GM12878 (cell line): ENCODE results near the gene SLC18A3. TPM values are rescaled to one million over a fixed set of nuclear protein-coding genes. Genes with fewer than 3 reads are reported as not detected.

Source experiments
- ATAC-seq: fragments of 200-7000 bp; cut with Tn5 transposase; 3 replicates; pipeline ENCODE4 v1.9.1; 2020; ENCODE audit warnings: mild to moderate bottlenecking, moderate library complexity
- BruUV-seq: library from RNA; stranded (reverse); fragments of 400-500 nt; replicated peaks from 2 replicates; lab custom pipeline; 2021; lab: Mats Ljungman, UMichigan
- CTCF ChIA-PET: fragments of 300-600 bp; sonication (Branson Sonifier 250); formaldehyde crosslinking; extraction: SDS; loops from one replicate; lab custom pipeline; 2021; ENCODE audit warnings: inconsistent platforms; lab: Yijun Ruan, JAX
- POLR2A ChIA-PET: fragments of 350-600 bp; formaldehyde crosslinking; extraction: SDS; loops from one replicate; lab custom pipeline; 2021; ENCODE audit warnings: inconsistent platforms; lab: Charles Lee
- RAD21 ChIA-PET: fragments of 300-600 bp; sonication (Branson Sonifier 250); formaldehyde crosslinking; loops from one replicate; lab custom pipeline; 2023; ENCODE audit warnings: antibody characterized with exemption; ENCODE audit not compliant: unreplicated experiment; lab: Charles Lee
- SMC1A ChIA-PET: fragments of 300-600 bp; sonication (Branson Sonifier 250); formaldehyde crosslinking; loops from one replicate; lab custom pipeline; 2023; ENCODE audit not compliant: unreplicated experiment, uncharacterized antibody; lab: Charles Lee
- DNase-seq: peaks from one replicate; pipeline ENCODE4 v3.0.0-alpha.2; 2011; ENCODE audit warnings: low read depth, low spot score
- FAIRE-seq: peaks from 3 replicates; lab custom pipeline; 2011; peaks lifted over from hg19 to GRCh38; lab: Jason Lieb, UNC
- H2AFZ ChIP-seq: 2 replicates; pipeline ENCODE4 v1.6.0; 2011; ENCODE audit warnings: low read depth, low read length, control low read depth; ENCODE audit not compliant: control insufficient read depth
- H3K27ac ChIP-seq: 2 replicates; pipeline ENCODE4 v1.5.1; 2011; ENCODE audit warnings: control low read depth; ENCODE audit not compliant: control insufficient read depth, insufficient read depth
- H3K27me3 ChIP-seq, 2 experiments: replicated peaks in 1 of 2; 2 replicates each; pipeline versions ENCODE4 v1.6.0 to v1.6.1; 2011; ENCODE audit warnings: low read length in 1 of 2; ENCODE audit not compliant: control insufficient read depth in 2 of 2, insufficient read depth in 2 of 2
- H3K36me3 ChIP-seq, 2 experiments: 2 replicates each; pipeline ENCODE4 v1.5.1; 2011; ENCODE audit warnings: low read length in 1 of 2; ENCODE audit not compliant: control insufficient read depth in 2 of 2, insufficient read depth in 2 of 2
- H3K4me1 ChIP-seq: 2 replicates; pipeline ENCODE4 v1.6.1; 2011; ENCODE audit warnings: mild to moderate bottlenecking, low read length, moderate library complexity, mixed read lengths; ENCODE audit not compliant: control insufficient read depth, insufficient read depth
- H3K4me2 ChIP-seq: 2 replicates; pipeline ENCODE4 v1.6.0; 2011; ENCODE audit warnings: control low read depth; ENCODE audit not compliant: control insufficient read depth, insufficient read depth
- H3K4me3 ChIP-seq: fragments of 200-600 bp; sonication (generic); 2 replicates; pipeline ENCODE4 v1.5.1; 2016
- H3K79me2 ChIP-seq: 2 replicates; pipeline ENCODE4 v1.6.0; 2011; ENCODE audit warnings: low read length; ENCODE audit not compliant: control insufficient read depth, insufficient read depth
- H3K9ac ChIP-seq: 2 replicates; pipeline ENCODE4 v1.8.0; 2011; ENCODE audit warnings: low read length, control low read depth, mixed read lengths; ENCODE audit not compliant: control insufficient read depth, insufficient read depth
- H3K9me3 ChIP-seq: replicated peaks from 3 replicates; pipeline ENCODE4 v1.5.1; 2011; ENCODE audit warnings: mild to moderate bottlenecking, low read length; ENCODE audit not compliant: control insufficient read depth, insufficient read depth
- H4K20me1 ChIP-seq: 2 replicates; pipeline ENCODE4 v1.6.0; 2011; ENCODE audit not compliant: control insufficient read depth, insufficient read depth
- BCL3 ChIP-seq: IDR thresholded peaks from 2 replicates; pipeline ENCODE4 v1.6.1; 2011; ENCODE audit warnings: borderline replicate concordance, low read depth, mild to moderate bottlenecking, moderate library complexity, low read length; ENCODE audit not compliant: insufficient read depth, poor library complexity, severe bottlenecking
- BRCA1 ChIP-seq: IDR thresholded peaks from 2 replicates; pipeline ENCODE4 v1.6.1; 2011; ENCODE audit warnings: low read depth, low read length, improper control_type of control experiment
- CBX5 ChIP-seq: sonication (generic); IDR thresholded peaks from 2 replicates; pipeline ENCODE4 v1.6.1; 2016; ENCODE audit warnings: low read depth, moderate library complexity, mild to moderate bottlenecking, inconsistent platforms
- E4F1 ChIP-seq: fragments of 450-650 bp; IDR thresholded peaks from 2 replicates; pipeline ENCODE4 v1.6.1; 2018; ENCODE audit warnings: borderline replicate concordance, mild to moderate bottlenecking; ENCODE audit not compliant: partially characterized antibody
- EP300 ChIP-seq, 2 experiments: fragments of 150-350 bp in 1 of 2; IDR thresholded peaks; 2 replicates each; pipeline ENCODE4 v1.6.1; 2011 to 2012; ENCODE audit warnings: low read depth in 2 of 2, low read length in 2 of 2, borderline replicate concordance in 1 of 2, improper control_type of control experiment in 1 of 2, inconsistent platforms in 1 of 2; ENCODE audit not compliant: control insufficient read depth in 1 of 2
- GABPA ChIP-seq: IDR thresholded peaks from 2 replicates; pipeline ENCODE4 v1.6.1; 2014; ENCODE audit warnings: antibody characterized with exemption, low read depth, mild to moderate bottlenecking, inconsistent platforms
- HDGF ChIP-seq: fragments of 450-650 bp; IDR thresholded peaks from 2 replicates; pipeline ENCODE4 v1.6.1; 2016; ENCODE audit warnings: antibody characterized with exemption
- IRF5 ChIP-seq: fragments of 450-650 bp; IDR thresholded peaks from 2 replicates; pipeline ENCODE4 v1.6.1; 2017; ENCODE audit warnings: borderline replicate concordance
- KAT2A ChIP-seq: conservative IDR thresholded peaks from 2 replicates; pipeline ENCODE4 v1.6.1; 2011; ENCODE audit warnings: low read depth, low read length; ENCODE audit not compliant: control insufficient read depth
- NFIC ChIP-seq: IDR thresholded peaks from 2 replicates; pipeline ENCODE4 v1.6.1; 2012; ENCODE audit warnings: low read depth, mild to moderate bottlenecking, inconsistent platforms, low read length, moderate library complexity
- NR2C1 ChIP-seq: fragments of 450-650 bp; IDR thresholded peaks from 2 replicates; pipeline ENCODE4 v1.6.1; 2017; ENCODE audit warnings: antibody characterized with exemption, mild to moderate bottlenecking, moderate library complexity
- NRF1 ChIP-seq: conservative IDR thresholded peaks from 2 replicates; pipeline ENCODE4 v1.6.1; 2011; ENCODE audit warnings: mild to moderate bottlenecking, low read depth, low read length, improper control_type of control experiment
- YBX1 ChIP-seq: fragments of 450-650 bp; IDR thresholded peaks from 2 replicates; pipeline ENCODE4 v1.6.1; 2016; ENCODE audit warnings: antibody characterized with exemption
- ZBTB33 ChIP-seq: fragments of 450-650 bp; IDR thresholded peaks from 2 replicates; pipeline ENCODE4 v1.6.1; 2017; ENCODE audit warnings: mild to moderate bottlenecking
- ZBTB4 ChIP-seq: fragments of 450-650 bp; formaldehyde crosslinking; IDR thresholded peaks from 2 replicates; pipeline ENCODE4 v1.4.0; 2022; ENCODE audit warnings: mild to moderate bottlenecking, moderate library complexity
- WGBS: methylation state at CpG from one replicate; pipeline ENCODE4 v1.1.6; 2016; ENCODE audit warnings: low lambda C conversion rate; ENCODE audit not compliant: insufficient replicate concordance, insufficient coverage; ENCODE audit errors: missing lambda C conversion rate; 5-methylcytosine and 5-hydroxymethylcytosine counted together
- in situ Hi-C: fragments of 300-500 bp; cut with MboI; formaldehyde crosslinking; loops from 9 replicates; pipeline ENCODE4 v1.14.3; 2018; ENCODE audit warnings: mixed read lengths
- intact Hi-C: fragments of 100-400 bp; cut with micrococcal nuclease; formaldehyde crosslinking; loops from one replicate; pipeline ENCODE4 v1.14.2; 2022; ENCODE audit not compliant: unreplicated experiment
- polyA plus RNA-seq, 11 experiments: library from polyadenylated mRNA; depleted of rRNA in 4 of 11; unstranded in 6 of 11; stranded (reverse) in 5 of 11; fragments of >200 nt; fragmentation: Nextera tagmentation in 4 of 11; fragmentation: Illumina TruSeq in 1 of 11; extraction: Ambion mirVana in 4 of 11; extraction: Trizol in 1 of 11; gene quantifications; 1 replicate in 1 of 11; 2 replicates in 10 of 11; pipeline versions ENCODE4 v1.2.1 to v1.2.3, GENCODE V29; 2011 to 2016; ENCODE audit warnings: inconsistent platforms in 2 of 11, missing spikeins in 2 of 11, low read depth in 1 of 11
- total RNA-seq, 4 experiments: library from RNA; depleted of rRNA in 3 of 4; stranded (reverse); fragments of >200 nt in 3 of 4; fragmentation: Illumina TruSeq in 1 of 4; extraction: Trizol in 1 of 4; gene quantifications; 2 replicates each; pipeline versions ENCODE4 v1.2.1 to v1.2.3, GENCODE V29; 2013 to 2021

SLC18A3 gene
- total and polyA plus RNA-seq, 10 of the 15 experiments (the other 5 are each of a cell fraction or from before 2014, with no cell fraction given): not detected

- Histone ChIP-seq H3K36me3 (no peaks in the 10 kb centered on the region), H3K27ac (no peak overlapping the region), H3K9ac (no peak overlapping the region), H3K4me3 (no peak overlapping the region), H3K9me3 (peaks cover 4% of the 10 kb centered on the region; the same call in 1 of the 3 replicates), H3K4me2 (no peak overlapping the region), H4K20me1 (no peaks in the 10 kb centered on the region), H3K27me3 (peaks cover 10 to 25% of the 10 kb centered on the region in 2 experiments), H3K79me2 (no peaks in the 10 kb centered on the region), H2AFZ (no peak overlapping the region), H3K4me1 (no peaks in the 10 kb centered on the region)
- SMC1A ChIA-PET: no interaction called here
- RAD21 ChIA-PET: no interaction called here
- no peak for ATAC-seq
- FAIRE-seq: no peak
- 58% methylated on average over 19 of the region's 19 CpGs for WGBS
- no peak for DNase-seq
- intact Hi-C loops (no loop called here), in situ Hi-C loops (no loop called here)
- CTCF ChIA-PET: no interaction called here
- POLR2A ChIA-PET: no interaction called here
- BruUV-seq: no TSS peak
- no peak for TF ChIP-seq CBX5
- TF ChIP-seq NRF1: no peak
- no peak for TF ChIP-seq EP300 (IDR thresholded peaks at IDR 0.05; ENCODE audit: borderline replicate concordance in 1 of 2, control insufficient read depth in 1 of 2, low read depth in 2 of 2, low read length in 2 of 2)
- TF ChIP-seq YBX1: no peak
- no peak for TF ChIP-seq E4F1
- TF ChIP-seq BCL3: no peak
- TF ChIP-seq IRF5: no peak
- no peak for TF ChIP-seq ZBTB33
- no peak for TF ChIP-seq NR2C1
- TF ChIP-seq NFIC: no peak
- no peak for TF ChIP-seq GABPA
- TF ChIP-seq BRCA1: no peak
- no peak for TF ChIP-seq ZBTB4 (CRISPR knock-in tag)
- no peak for TF ChIP-seq HDGF
- TF ChIP-seq KAT2A: no peak
Observed at GRCh38 chr10:49609006-49609282, 1.2 kb upstream of the SLC18A3 start.
